ENCODE measurements around the gene ABI2. TPM values are rescaled to one million over a fixed set of nuclear protein-coding genes. Genes with fewer than 3 reads are reported as not detected.

Gene ABI2
- total RNA-seq, 4 donors from 2014 or later, result 6.2 to 17.0 (median 12.9) TPM

GRCh38 chr2:203442463-203442862 lies 114.3 kb downstream of the ABI2 start:
- peaks cover 0 to 28% of the 10 kb centered on the region in 2 donors for H3K4me1 ChIP-seq
- no peak overlapping the region for H3K4me3 ChIP-seq
- no peaks in the 10 kb centered on the region for H3K9me3 ChIP-seq
- H3K27me3 ChIP-seq, result no peaks in the 10 kb centered on the region
- peak overlapping the region in 2 of 4 donors; percentile 10 to 43 for H3K27ac ChIP-seq
- peaks cover 0 to 50% of the 10 kb centered on the region in 2 donors for H3K36me3 ChIP-seq
- DNase-seq, result no peak
- in situ Hi-C loops (cut with MboI; ENCODE audit: low sequenced_read_pairs in 4 of 4), result no loop called here
- intact Hi-C loops (cut with DNase I; ENCODE audit: low total_unique reads), result no loop called here
- no peak for TF ChIP-seq POLR2A (IDR thresholded peaks at IDR 0.05)
- TF ChIP-seq, protein P1, sequence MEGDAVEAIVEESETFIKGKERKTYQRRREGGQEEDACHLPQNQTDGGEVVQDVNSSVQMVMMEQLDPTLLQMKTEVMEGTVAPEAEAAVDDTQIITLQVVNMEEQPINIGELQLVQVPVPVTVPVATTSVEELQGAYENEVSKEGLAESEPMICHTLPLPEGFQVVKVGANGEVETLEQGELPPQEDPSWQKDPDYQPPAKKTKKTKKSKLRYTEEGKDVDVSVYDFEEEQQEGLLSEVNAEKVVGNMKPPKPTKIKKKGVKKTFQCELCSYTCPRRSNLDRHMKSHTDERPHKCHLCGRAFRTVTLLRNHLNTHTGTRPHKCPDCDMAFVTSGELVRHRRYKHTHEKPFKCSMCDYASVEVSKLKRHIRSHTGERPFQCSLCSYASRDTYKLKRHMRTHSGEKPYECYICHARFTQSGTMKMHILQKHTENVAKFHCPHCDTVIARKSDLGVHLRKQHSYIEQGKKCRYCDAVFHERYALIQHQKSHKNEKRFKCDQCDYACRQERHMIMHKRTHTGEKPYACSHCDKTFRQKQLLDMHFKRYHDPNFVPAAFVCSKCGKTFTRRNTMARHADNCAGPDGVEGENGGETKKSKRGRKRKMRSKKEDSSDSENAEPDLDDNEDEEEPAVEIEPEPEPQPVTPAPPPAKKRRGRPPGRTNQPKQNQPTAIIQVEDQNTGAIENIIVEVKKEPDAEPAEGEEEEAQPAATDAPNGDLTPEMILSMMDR (IDR thresholded peaks at IDR 0.05 in 4 of 5, conservative IDR thresholded peaks at IDR 0.05 in 1 of 5), result no peak
- peak in 1 of 2 donors; percentile 83 for ATAC-seq

- no peak for TF ChIP-seq POLR2A (IDR thresholded peaks at IDR 0.05)
- TF ChIP-seq, protein P1 (IDR thresholded peaks at IDR 0.05 in 4 of 5, conservative IDR thresholded peaks at IDR 0.05 in 1 of 5), result no peak
- H3K36me3 ChIP-seq, result peaks cover 0 to 67% of the 10 kb centered on the region in 2 donors
- H3K27me3 ChIP-seq, result no peaks in the 10 kb centered on the region
- H3K4me3 ChIP-seq, result no peak overlapping the region
- no peak for DNase-seq
- peaks cover 0 to 28% of the 10 kb centered on the region in 2 donors for H3K4me1 ChIP-seq
- intact Hi-C loops (cut with DNase I; ENCODE audit: low total_unique reads), result no loop called here
- no peaks in the 10 kb centered on the region for H3K9me3 ChIP-seq
- no peak for ATAC-seq
- in situ Hi-C loops (cut with MboI; ENCODE audit: low sequenced_read_pairs in 4 of 4), result no loop called here
- H3K27ac ChIP-seq, result no peak overlapping the region
These were observed 116.5 kb downstream of the ABI2 start for GRCh38 chr2:203444738-203445137.

- in situ Hi-C loops (cut with MboI; ENCODE audit: low sequenced_read_pairs in 4 of 4) (no loop called here), intact Hi-C loops (cut with DNase I; ENCODE audit: low total_unique reads) (no loop called here)
- Histone ChIP-seq H3K27ac (no peak overlapping the region), H3K4me3 (no peak overlapping the region), H3K9me3 (no peaks in the 10 kb centered on the region), H3K36me3 (peaks cover 0 to 68% of the 10 kb centered on the region in 2 donors), H3K4me1 (peaks cover 0 to 28% of the 10 kb centered on the region in 2 donors), H3K27me3 (no peaks in the 10 kb centered on the region)
- TF ChIP-seq, protein P1 (IDR thresholded peaks at IDR 0.05 in 4 of 5, conservative IDR thresholded peaks at IDR 0.05 in 1 of 5), result no peak
- no peak for TF ChIP-seq POLR2A (IDR thresholded peaks at IDR 0.05)
- ATAC-seq (no peak), DNase-seq (no peak)
These were observed 117.9 kb downstream of the ABI2 start for GRCh38 chr2:203446071-203446481.

- Histone ChIP-seq H3K9me3 (no peaks in the 10 kb centered on the region), H3K27me3 (no peaks in the 10 kb centered on the region), H3K27ac (no peak overlapping the region), H3K4me1 (peaks cover 0 to 23% of the 10 kb centered on the region in 2 donors), H3K36me3 (peaks cover 0 to 72% of the 10 kb centered on the region in 2 donors), H3K4me3 (no peak overlapping the region)
- intact Hi-C loops (cut with DNase I; ENCODE audit: low total_unique reads), result no loop called here
- in situ Hi-C loops (cut with MboI; ENCODE audit: low sequenced_read_pairs in 4 of 4), result no loop called here
- TF ChIP-seq POLR2A (IDR thresholded peaks at IDR 0.05), result no peak
- TF ChIP-seq, protein P1 (IDR thresholded peaks at IDR 0.05 in 4 of 5, conservative IDR thresholded peaks at IDR 0.05 in 1 of 5), result no peak
- no peak for ATAC-seq
- DNase-seq, result no peak
These were observed 118.6 kb downstream of the ABI2 start for GRCh38 chr2:203446780-203447179.

DNA sequence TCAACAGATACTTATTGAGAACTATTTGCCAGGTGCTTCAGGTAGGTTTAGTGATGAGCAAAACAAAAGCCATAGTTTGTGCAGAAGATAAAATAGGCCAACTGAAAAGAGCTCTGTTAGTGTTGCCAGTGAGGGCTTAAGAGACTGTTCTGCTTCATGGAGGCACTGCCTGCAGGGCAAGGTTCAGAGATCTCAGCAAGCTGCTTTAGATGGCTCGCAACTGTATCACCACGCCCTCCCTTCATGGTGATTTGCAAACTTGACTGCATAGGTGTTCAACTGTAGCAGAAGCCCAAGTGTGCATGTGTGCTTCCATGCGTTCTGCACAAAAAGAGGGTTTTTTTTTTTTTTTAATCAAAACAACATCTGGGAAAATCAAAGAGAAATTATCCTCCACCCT lies 122.4 kb downstream of the ABI2 start:
- Histone ChIP-seq H3K9me3 (no peaks in the 10 kb centered on the region), H3K27ac (no peak overlapping the region), H3K27me3 (no peaks in the 10 kb centered on the region), H3K4me3 (no peak overlapping the region), H3K4me1 (peaks cover 0 to 3% of the 10 kb centered on the region in 2 donors), H3K36me3 (peaks cover 0 to 68% of the 10 kb centered on the region in 2 donors)
- DNase-seq (no peak), ATAC-seq (no peak)
- intact Hi-C loops (cut with DNase I; ENCODE audit: low total_unique reads) (loop anchor here (10.0 kb wide), 1 partner anchor 226 kb away; no protein-coding TSS in a partner anchor), in situ Hi-C loops (cut with MboI; ENCODE audit: low sequenced_read_pairs in 4 of 4) (no loop called here)
- TF ChIP-seq, protein P1 (IDR thresholded peaks at IDR 0.05 in 4 of 5, conservative IDR thresholded peaks at IDR 0.05 in 1 of 5), result no peak
- no peak for TF ChIP-seq POLR2A (IDR thresholded peaks at IDR 0.05)

Measured in gastrocnemius medialis (tissue), 4 donors.